GM04503 (cell line): ENCODE measurements around the gene ADGRG1.
"Not testable (repeated sequence)": the region's sequence is repeated elsewhere in the genome, so short reads cannot be mapped to it uniquely, and the experiment has no call there.

Experiments
- DNase-seq: peaks from one replicate; pipeline ENCODE4 v3.0.0-alpha.2; 2012; ENCODE audit warnings: low read depth

Gene ADGRG1

DNA sequence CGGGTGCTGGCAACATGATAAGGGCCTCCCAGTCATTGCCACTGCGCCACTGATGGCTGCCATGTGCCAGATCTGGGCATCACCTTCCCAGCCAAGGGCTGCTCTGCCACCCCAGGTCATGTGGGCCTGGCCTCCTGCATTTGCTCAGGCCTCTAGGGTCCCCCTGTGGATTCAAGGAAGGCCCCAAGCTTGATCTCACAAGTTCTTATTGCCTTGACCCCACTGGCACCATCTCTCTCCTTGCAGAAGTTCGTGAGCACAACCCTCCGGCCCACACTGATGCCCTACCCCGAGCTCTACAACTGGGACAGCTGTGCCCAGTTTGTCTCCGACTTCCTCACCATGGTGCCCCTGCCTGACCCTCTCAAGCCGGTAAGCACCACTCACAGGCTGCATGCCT lies 71.5 kb downstream of the ADGRG1 start:
- no peak for DNase-seq

DNA sequence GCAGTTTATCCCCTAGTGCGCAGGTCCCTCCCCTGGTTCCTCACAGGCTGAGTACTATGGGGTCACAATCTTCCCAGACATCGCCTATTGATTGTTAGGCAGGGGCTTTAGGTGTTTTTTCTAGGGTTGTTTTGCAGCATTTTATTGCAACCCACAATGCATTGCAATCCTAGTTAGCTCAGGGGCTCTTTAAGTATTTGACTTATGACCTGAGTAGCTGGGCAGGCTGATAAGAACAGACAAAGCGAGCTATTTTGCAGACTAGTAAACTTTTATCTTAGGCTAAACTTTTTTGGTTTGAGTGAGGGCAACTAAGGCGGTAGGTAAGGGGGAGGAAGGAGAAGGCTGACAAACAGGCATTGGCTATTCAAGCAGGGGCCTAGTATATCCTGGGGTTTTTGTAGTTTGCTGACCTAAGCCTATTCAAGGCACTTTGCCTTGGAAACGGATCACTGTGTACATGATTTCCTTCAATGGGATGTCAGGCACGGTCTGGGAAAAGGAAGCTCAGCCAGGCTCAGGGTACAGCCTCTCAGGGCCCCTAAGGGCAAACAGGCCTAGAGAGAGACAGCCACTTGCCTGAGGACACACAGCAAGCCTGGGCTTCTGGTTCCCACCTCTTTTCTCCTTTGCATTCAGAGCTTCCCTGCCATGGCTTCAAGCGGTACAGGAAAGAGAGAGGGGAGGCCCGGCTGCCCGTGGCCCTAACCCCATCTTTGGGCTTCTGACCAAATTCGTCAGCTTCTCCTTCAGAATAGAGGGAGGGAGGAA lies 72.5 kb downstream of the ADGRG1 start:
- no peak for DNase-seq

DNA sequence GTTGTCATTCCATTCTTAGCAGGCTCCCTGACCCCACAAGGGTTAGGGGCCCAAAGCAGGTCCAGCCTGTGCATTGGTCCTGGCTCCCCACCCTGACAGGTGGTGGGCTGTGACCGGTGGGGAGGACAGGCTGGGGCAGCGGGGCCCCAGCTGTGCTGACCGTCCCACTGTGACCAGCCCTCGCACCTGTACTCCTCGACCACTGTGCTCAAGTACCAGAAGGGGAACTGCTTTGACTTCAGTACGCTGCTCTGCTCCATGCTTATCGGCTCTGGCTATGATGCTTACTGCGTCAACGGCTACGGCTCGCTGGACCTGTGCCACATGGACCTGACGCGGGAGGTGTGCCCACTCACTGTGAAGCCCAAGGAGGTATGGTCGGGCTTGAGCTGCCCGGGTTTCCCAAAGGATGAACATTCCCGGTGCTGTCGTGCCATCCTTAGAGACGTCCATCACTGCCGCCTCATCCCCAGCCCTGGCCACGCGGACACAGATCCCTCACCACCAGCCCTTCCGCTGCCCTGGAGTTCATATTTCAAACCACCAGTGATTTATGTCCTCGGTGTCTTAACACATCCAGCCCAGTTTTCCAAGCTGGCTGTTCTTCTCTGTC lies 73.4 kb downstream of the ADGRG1 start:
- DNase-seq: no peak

DNA sequence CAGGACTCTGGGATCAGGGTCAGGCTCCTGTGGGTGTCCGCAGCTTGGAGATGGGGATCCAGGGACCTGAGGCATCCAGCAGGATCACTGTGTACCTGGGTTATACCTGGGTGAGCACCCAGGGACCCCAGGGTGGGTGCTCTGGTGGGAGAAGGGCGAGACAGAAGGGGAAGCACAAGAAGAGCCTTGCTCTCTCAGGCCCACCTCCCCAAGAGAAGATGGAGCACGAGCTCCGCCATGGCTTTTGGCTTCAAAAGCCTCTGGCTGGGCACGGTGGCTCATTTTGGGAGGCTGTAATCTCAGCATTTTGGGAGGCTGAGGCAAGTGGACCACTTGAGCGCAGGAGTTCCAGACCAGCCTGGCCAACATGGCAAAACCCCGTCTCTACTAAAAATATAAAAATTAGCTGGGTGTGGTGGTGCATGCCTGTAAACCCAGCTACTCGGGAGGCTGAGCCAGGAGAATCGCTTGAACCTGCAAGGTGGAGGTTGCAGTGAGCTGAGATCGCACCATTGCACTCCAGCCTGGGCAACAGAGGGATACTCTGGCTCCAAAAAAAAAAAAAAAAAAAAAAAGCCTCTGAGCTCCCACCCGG lies 75.1 kb downstream of the ADGRG1 start:
- DNase-seq: no peak

DNA sequence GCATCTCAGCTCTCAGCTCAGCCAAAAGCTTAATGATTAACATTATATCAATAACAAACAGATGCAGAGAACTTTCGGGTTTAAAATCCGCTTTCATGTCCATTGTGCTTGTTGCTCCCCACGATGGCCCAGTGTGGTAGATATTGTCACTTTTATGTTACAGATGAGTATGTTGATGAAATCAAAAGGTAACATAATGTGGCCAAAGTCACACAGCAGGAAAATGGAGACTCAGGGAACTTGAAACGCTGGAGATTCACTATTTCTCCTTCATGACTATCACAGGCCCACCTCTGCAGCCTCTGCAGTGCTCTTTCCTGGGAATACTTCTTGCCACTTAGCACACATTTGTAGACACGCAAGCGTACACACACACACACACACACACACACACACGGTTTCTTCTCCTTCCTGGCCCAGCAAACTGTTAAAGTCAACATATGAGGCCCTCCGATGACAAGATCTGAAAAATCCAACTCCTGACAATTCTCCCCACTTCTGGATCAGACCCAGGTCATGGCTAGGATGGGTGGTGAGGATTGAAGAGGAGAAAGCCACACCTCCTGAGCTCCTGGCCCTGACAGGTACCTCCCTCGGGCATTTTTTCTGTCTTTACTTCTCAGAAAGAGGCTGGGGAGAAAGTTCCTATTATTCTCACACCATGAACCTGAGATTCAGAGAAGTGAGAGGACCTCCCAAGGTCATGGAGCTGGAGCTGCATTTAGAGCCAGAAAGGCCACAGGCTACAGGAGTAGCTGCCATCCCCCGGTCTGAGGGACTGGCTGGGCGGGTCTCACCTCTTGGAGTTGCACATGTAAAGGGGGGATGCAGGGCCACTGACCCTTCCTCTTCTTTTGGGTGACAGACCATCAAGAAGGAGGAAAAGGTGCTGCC lies 75.8 kb downstream of the ADGRG1 start:
- no peak for DNase-seq

DNA sequence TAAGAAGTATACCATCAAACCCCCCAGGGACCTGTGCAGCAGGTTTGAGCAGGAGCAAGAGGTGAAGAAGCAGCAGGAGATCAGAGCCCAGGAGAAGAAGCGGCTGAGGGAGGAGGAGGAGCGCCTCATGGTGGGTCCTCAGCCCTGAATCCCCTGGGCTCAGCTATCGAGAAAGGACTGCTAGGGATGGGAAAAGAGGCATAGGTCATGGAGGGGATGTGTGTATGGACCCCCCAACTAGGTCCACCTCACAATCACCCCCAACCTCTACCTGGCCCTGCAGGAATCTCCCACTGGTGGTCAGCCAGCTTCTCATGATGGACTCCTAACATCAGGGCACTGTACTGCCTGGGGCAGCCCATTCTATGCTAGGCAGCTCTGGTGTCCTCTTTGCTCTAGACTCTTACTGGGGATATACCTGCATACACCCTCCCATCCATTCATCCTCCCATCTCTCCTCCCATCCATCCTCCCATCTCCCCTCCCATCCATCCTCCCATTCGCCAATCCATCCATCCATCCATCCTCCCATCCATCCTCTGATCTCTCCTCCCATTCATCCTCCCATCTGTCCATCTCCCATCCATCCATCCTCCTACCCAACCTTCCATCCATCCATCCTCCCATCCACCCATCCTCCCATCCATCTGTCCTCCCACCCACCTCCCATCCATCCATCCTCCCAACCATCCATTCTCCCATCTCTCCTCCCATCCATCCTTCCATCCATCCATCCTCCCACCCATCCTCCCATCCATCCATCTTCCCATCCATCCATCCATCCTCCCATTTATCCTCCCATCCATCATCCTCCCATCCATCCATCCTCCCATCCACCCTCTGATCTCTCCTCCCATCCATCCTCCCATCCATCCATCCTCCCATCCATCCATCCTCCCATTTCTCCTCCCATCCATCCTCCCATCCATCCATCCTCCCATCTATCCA lies 76.7 kb downstream of the ADGRG1 start:
- no peak for DNase-seq

DNA sequence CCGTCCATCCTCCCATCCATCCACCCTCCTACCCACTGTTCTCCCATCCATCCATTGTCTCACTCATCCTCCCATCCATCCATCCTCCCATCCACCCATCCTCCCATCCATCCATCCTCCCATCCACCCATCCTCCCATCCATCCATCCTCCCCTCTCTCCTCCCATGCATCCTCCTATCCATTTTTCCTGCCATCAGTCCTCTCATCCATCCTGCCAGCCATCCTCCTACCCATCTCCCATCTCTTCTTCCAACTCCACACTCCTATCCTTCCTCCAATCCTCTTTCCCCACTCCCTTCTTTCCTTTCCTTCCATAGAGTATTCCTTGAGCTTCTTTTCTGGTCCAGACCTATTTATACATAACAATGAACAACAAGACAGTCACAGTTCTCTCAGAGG lies 78.3 kb downstream of the ADGRG1 start:
- no peak for DNase-seq

DNA sequence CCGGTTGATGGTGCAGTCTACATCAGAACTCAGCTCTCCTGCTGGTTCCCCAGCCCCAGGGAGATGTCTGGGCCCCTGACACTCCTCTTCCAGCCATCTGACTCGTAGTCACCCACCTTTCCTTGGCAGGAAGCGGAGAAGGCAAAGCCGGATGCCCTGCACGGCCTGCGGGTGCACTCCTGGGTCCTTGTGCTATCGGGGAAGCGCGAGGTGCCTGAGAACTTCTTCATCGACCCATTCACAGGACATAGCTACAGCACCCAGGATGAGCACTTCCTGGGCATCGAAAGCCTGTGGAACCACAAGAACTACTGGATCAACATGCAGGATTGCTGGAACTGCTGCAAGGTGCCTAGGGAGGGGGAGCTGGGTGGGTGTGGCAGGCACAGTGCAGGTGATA lies 78.9 kb downstream of the ADGRG1 start:
- DNase-seq: no peak

DNA sequence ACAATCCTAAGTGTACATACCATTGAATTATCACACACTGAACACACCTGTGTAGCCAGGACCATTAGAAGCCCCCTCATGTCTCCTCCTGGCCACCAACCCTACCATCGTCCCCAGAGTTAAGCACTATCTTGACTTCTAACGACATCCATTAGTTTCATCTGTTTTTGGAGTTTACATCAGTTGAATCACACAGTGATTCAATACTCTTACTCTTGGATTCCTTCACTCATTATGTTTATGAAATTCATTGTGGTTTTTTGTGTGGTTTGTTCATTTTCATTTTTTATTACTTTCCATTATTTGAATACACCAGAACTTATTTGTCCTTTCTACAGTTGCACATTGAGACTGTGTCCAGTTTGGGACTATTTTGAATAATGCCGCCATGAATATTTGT lies 79.7 kb downstream of the ADGRG1 start:
- no peak for DNase-seq

DNA sequence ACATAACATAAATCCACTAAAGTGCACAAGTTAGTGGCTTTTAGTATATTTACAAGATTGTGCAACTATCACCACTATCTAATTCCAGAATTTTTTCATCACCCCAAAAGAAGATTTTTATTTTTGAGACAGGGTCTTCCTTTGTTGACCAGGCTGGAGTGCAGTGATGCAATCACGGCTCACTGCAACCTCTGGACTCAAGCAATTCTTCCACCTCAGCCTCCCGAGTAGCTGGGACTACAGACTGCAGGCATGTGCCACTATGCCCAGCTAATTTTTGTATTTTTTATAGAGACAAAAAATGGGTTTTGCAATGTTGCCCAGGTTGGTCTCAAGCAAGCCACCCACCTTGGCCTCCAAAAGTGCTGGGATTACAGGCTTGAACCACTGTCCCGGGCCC lies 81.2 kb downstream of the ADGRG1 start:
- DNase-seq: no peak

DNA sequence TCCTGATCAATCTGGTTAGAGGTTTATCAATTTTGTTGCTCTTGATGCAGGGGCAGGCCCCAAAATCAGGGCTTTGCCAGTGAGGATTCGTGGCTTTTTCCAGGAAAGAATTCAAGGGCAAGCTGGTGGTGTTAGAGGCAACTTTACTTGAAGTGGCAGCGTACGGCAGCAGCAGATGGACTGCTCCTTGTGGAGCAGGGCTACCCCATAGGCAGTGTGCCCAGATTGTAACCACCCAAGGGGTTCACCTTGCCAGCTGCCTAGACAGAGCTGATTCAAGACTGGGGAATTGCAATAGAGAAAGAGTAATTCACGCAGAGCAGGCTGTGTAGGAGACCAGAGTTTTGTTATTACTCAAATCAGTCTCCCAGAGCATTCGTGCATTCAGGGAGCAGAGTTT lies 82.9 kb downstream of the ADGRG1 start:
- no peak for DNase-seq

DNA sequence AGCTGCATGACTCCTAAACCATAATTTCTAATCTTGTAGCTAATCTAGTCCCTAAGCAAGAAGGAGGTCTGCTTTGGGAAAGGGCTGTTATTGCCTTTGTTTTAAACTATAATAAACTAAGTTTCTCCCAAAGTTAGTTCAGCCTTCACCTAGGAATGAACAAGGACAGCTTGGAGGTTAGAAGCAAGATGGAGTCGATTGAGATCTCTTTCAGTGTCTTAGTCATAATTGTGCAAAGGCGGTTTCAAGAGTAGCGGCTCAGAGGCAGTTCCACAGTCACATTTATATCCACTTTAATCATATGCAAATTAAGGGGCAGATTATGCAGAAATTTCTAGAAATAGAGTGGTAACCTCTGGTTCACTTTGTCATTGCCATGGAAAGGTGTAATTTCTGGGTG lies 83.6 kb downstream of the ADGRG1 start:
- no peak for DNase-seq

DNA sequence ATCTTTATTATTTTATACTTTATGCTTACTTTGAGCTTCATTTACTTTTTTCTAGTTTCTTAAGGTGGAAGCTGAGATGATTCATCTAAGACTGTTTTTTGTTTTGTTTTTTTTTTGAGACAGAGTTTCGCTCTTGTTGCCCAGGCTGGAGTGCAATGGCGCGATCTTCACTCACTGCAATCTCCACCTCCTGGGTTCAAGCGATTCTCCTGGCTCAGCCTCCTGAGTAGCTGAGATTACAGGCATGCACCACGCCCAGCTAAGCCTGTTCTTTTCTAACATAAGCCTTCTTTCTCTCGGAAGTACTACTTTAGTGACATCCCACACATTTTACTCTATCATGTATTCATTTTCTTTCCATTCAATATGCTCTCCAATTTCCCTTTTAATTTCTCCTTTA lies 84.1 kb downstream of the ADGRG1 start:
- DNase-seq: not testable (repeated sequence)

DNA sequence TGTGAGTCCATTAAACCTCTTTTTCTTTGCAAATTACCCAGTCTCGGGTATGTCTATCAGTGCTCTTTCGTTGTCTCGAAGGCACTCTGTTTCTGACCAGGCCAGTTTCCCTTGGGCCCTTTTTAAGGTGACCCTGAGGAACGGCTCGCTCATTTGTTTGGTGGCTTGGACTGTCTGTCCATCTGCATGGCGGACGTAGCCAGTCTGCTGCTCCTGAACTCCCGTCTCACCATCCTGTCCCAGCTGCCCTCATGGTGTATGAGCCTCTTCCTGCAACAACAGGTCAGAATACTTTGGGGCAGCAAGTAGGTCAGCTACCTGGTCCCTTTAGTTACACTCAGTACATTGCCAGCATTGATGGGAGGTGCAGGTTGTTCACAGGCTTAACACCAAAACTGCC lies 85.2 kb downstream of the ADGRG1 start:
- DNase-seq: no peak

DNA sequence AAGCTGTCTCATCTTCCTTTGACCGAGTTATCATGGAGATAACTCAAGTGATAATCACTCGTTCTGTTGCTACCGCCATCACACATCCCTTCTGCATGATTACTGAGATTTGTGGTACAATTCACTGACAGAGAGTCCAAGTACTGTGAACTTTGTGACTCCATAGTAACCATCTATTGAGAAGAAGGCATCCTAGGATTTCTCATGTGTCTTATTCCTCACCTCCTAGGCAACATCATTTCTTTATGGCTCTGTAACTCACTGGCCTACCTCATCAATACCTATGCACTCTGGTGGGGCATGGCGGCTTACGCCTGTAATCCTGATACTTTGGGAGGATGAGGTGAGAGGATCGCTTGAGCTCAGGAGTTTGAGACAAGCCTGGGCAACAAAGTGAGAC lies 85.6 kb downstream of the ADGRG1 start:
- no peak for DNase-seq
